ENCODE measurements around the gene SLC25A2. TPM values are rescaled to one million over a fixed set of nuclear protein-coding genes. Genes with fewer than 3 reads are reported as not detected.
A peak's percentile ranks its signal among the peaks of the same experiment; 100 is the strongest.

The SLC25A2 gene
- total RNA-seq, 2 experiments from 2014 or later = 0.22 TPM; not detected in 1

DNA sequence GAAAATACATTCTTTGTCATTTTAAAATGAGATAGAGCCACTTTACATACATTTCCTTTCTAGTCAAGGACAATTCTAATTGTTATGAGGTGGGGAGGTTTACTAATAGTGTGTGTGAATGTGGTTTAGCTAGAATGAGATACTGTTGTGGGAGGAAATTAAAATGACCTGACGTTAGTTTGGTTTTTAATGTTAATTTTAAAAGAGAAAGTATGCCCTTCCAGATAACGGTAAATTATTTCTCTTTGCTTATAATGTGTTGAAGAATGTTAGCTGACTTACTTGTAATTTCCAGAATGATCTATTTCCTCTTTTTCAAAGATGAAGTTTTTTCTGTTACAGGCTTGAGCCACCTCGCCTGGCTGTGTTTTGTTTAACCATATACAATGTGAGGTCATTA, 18.4 kb upstream of the SLC25A2 start:
- H3K27me3 Mint-ChIP-seq = peaks cover 13% of the 10 kb centered on the region
- peaks cover 44% of the 10 kb centered on the region for H3K4me1 Mint-ChIP-seq (ENCODE audit: low read depth)
- H3K9me3 Mint-ChIP-seq = peaks cover 10% of the 10 kb centered on the region
- no peaks in the 10 kb centered on the region for H3K27me3 ChIP-seq (ENCODE audit: control insufficient read depth in 1 of 2, insufficient read depth in 2 of 2, low read length in 2 of 2)
- peaks cover 13% of the 10 kb centered on the region for H3K36me3 ChIP-seq (ENCODE audit: insufficient read depth, low read length)
- POLR2A ChIA-PET = no interaction called here
- H3K9me3 ChIP-seq (ENCODE audit: control insufficient read depth in 1 of 2, insufficient read depth in 1 of 2, low read length in 2 of 2) = peaks cover 41 to 44% of the 10 kb centered on the region in 2 experiments
- H3K4me1 ChIP-seq (ENCODE audit: insufficient read depth, low read length) = peaks cover 20% of the 10 kb centered on the region
- CTCF ChIA-PET = interaction anchor here (1.1 kb wide), 2 partner anchors 8 to 242 kb away, joined by 3 read pairs; partner anchors contain the start of gene PCDHGA1
- DNase-seq = no peak
- H3K36me3 Mint-ChIP-seq (ENCODE audit: low read depth) = peaks cover 73% of the 10 kb centered on the region
- H3K27ac ChIP-seq (ENCODE audit: low read depth in 1 of 2, low read length in 2 of 2) = no peak overlapping the region
- no peak for TF ChIP-seq CTCF (IDR thresholded peaks at IDR 0.05)
- peak overlapping the region; percentile 60 for H3K4me3 Mint-ChIP-seq
- intact Hi-C loops (cut with DNase I, micrococcal nuclease) = loop anchor here (2.0 to 10.0 kb wide), 4 partner anchors 93 to 773 kb away; partner anchors contain the start of genes PCDHGA10 (in 1 of the 2) and PCDHGB7 (in 1 of the 2)
- H3K27ac Mint-ChIP-seq = peak overlapping the region; percentile 97
- H3K4me3 ChIP-seq (ENCODE audit: low read length) = no peak overlapping the region
- no peak for ATAC-seq (ENCODE audit: poor library complexity)

DNA sequence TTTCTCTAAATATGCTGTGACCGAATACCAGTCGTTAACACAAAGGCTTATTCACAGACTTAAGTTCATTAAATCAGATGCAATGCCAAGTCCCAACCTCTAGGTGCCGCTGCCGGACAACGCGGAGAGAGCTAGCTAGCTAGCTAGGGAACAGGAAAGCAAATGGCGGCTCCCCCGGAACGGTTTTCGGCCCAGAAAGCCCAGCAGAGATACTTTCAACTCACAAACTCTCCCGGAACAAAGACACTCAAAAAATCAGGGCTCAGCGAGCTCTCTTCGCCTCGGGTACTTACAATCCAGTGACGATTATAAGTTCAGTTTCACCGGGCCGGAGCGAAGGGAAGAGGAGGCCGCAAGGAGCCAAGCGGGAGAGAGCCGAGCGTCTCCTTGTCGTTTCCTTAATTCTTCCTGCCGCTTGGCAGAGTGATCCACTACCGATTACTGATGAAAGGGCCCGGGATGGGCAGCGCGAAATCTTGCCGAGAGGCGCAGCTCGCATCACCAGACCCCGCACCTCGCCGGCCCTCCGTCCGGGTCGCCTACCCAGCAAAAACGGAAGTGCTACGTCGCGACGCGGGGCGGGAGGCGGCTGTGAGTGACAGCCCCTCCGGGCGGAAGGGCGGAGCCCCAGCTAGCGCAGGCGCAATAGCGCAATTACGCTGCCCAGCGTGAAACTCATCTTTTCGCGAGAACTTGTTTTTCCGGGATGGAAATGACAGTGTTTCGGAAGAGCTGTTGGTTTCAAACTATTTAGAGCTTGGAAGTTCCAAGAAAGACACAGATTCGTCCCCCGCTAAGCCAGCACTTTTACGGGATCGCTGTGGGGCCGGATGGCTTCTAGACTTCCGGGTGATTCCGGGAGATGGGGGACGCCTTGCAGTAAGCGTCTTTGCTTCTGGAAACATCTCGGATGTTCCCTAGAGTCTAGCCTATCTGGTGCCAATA, 16.6 kb upstream of the SLC25A2 start, which contains the start of gene TAF7:
Gene TAF7 (minus strand): TSS at position 560 of the 945 bp plus-strand sequence. CDS start 740 bp downstream, outside the sequence.
- Mint-ChIP-seq H3K9me3 (peaks cover 14% of the 10 kb centered on the region), H3K27ac (peak within 1 kb of the TSS; percentile 97), H3K27me3 (no peaks in the 10 kb centered on the region), H3K4me3 (peak within 1 kb of the TSS; percentile 95), H3K36me3 (ENCODE audit: low read depth) (peaks cover 78% of the 10 kb centered on the region), H3K4me1 (ENCODE audit: low read depth) (peaks cover 37% of the 10 kb centered on the region)
- peaks cover 13% of the 10 kb centered on the region for H3K36me3 ChIP-seq (ENCODE audit: insufficient read depth, low read length)
- DNase-seq (peak; percentile 85 to 96 (median 91)), ATAC-seq (ENCODE audit: poor library complexity) (peak; percentile 87)
- H3K27ac ChIP-seq (ENCODE audit: low read depth in 1 of 2, low read length in 2 of 2) = peak within 1 kb of the TSS; percentile 93 to 99
- H3K4me1 ChIP-seq (ENCODE audit: insufficient read depth, low read length) = peaks cover 14% of the 10 kb centered on the region
- peaks cover 43 to 61% of the 10 kb centered on the region in 2 experiments for H3K9me3 ChIP-seq (ENCODE audit: control insufficient read depth in 1 of 2, insufficient read depth in 1 of 2, low read length in 2 of 2)
- TF ChIP-seq CTCF (IDR thresholded peaks at IDR 0.05) = peak; percentile 80
- no peaks in the 10 kb centered on the region for H3K27me3 ChIP-seq (ENCODE audit: control insufficient read depth in 1 of 2, insufficient read depth in 2 of 2, low read length in 2 of 2)
- intact Hi-C loops (cut with DNase I, micrococcal nuclease) = loop anchor here (1.0 to 10.0 kb wide), 5 partner anchors 94 to 774 kb away; partner anchors contain the start of genes PCDHGA10 (in 1 of the 2) and PCDHGB7 (in 1 of the 2)
- ChIA-PET POLR2A (interaction anchor here (0.7 to 2.7 kb wide), 26 partner anchors 8 to 1053 kb away, joined by 3 to 32 read pairs (median 5); partner anchors contain the start of genes ANKHD1, DELE1, DIAPH1 and EIF4EBP3), CTCF (interaction anchor here (0.6 to 2.9 kb wide), 22 partner anchors 10 to 318 kb away, joined by 3 to 23 read pairs (median 4); partner anchors contain the start of genes DIAPH1, HDAC3, PCDHB14 and PCDHGA1)
- H3K4me3 ChIP-seq (ENCODE audit: low read length) = peak within 1 kb of the TSS; percentile 78

GRCh38 chr5:141319699-141320098, 15.8 kb upstream of the SLC25A2 start:
- peak overlapping the region; percentile 95 for H3K4me3 Mint-ChIP-seq
- H3K27ac Mint-ChIP-seq = peak overlapping the region; percentile 97
- CTCF ChIA-PET = interaction anchor here (0.6 to 2.9 kb wide), 22 partner anchors 11 to 318 kb away, joined by 3 to 23 read pairs (median 4); partner anchors contain the start of genes DIAPH1, HDAC3, PCDHB14 and PCDHGA1
- DNase-seq = no peak
- peaks cover 13% of the 10 kb centered on the region for H3K36me3 ChIP-seq (ENCODE audit: insufficient read depth, low read length)
- H3K27ac ChIP-seq (ENCODE audit: low read depth in 1 of 2, low read length in 2 of 2) = no peak overlapping the region
- H3K27me3 Mint-ChIP-seq = no peaks in the 10 kb centered on the region
- H3K4me1 Mint-ChIP-seq (ENCODE audit: low read depth) = peaks cover 41% of the 10 kb centered on the region
- H3K36me3 Mint-ChIP-seq (ENCODE audit: low read depth) = peaks cover 83% of the 10 kb centered on the region
- no peaks in the 10 kb centered on the region for H3K27me3 ChIP-seq (ENCODE audit: control insufficient read depth in 1 of 2, insufficient read depth in 2 of 2, low read length in 2 of 2)
- peaks cover 43 to 69% of the 10 kb centered on the region in 2 experiments for H3K9me3 ChIP-seq (ENCODE audit: control insufficient read depth in 1 of 2, insufficient read depth in 1 of 2, low read length in 2 of 2)
- TF ChIP-seq CTCF (IDR thresholded peaks at IDR 0.05) = no peak
- POLR2A ChIA-PET = interaction anchor here (0.7 to 2.7 kb wide), 23 partner anchors 9 to 1053 kb away, joined by 3 to 32 read pairs (median 5); partner anchors contain the start of genes ANKHD1, DELE1, DIAPH1 and EIF4EBP3
- H3K4me1 ChIP-seq (ENCODE audit: insufficient read depth, low read length) = peaks cover 14% of the 10 kb centered on the region
- H3K9me3 Mint-ChIP-seq = peaks cover 21% of the 10 kb centered on the region
- intact Hi-C loops (cut with DNase I, micrococcal nuclease) = loop anchor here (1.0 to 10.0 kb wide), 5 partner anchors 95 to 775 kb away; partner anchors contain the start of genes PCDHGA10 (in 1 of the 2) and PCDHGB7 (in 1 of the 2)
- ATAC-seq (ENCODE audit: poor library complexity) = no peak
- peak overlapping the region; percentile 78 for H3K4me3 ChIP-seq (ENCODE audit: low read length)
